Measurements from ENCODE around the gene PSAT1.

DNA sequence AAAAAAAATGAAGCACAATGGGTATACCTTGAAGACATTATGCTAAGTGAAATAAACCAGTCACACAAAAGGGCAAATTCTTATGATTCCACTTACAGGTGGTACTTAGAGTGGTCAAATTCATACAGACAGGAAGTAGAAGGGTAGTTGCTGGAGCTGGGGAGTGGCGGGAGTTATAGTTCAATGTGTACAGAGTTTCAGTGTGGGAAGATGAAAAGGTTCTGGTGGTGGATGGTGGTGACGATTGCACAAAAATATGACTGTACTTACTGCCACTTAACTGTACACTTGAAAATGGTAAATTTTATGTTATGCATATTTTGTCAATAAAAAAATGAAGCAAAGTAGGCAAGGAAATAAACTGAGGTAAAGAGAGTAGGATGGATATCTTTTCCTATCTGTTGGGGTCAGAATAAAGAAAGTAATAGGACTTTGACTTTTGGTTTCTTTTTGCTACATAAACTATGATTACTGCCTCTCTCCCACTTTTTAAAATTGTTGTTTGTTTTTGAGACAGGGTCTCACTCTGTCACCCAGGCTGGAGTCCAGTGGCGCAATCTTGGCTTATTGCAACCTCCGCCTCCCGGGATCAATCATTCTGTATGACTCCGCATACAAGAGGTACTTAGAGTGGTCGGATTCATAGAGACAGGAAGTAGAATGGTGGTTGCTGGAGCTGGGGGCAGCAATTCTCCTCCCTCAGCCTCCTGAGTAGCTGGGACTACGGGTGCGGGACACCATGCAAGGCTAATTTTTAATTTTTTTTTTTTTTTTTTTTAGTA is 4.0 kb upstream of the PSAT1 start:
- TF ChIP-seq, protein P1, sequence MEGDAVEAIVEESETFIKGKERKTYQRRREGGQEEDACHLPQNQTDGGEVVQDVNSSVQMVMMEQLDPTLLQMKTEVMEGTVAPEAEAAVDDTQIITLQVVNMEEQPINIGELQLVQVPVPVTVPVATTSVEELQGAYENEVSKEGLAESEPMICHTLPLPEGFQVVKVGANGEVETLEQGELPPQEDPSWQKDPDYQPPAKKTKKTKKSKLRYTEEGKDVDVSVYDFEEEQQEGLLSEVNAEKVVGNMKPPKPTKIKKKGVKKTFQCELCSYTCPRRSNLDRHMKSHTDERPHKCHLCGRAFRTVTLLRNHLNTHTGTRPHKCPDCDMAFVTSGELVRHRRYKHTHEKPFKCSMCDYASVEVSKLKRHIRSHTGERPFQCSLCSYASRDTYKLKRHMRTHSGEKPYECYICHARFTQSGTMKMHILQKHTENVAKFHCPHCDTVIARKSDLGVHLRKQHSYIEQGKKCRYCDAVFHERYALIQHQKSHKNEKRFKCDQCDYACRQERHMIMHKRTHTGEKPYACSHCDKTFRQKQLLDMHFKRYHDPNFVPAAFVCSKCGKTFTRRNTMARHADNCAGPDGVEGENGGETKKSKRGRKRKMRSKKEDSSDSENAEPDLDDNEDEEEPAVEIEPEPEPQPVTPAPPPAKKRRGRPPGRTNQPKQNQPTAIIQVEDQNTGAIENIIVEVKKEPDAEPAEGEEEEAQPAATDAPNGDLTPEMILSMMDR (conservative IDR thresholded peaks at IDR 0.05), result no peak
- no peak for TF ChIP-seq EZH2 (IDR thresholded peaks at IDR 0.05; ENCODE audit: low read depth)

Data from PC-9 (cell line).